ENCODE data around the gene RASA3. TPM values are rescaled to one million over a fixed set of nuclear protein-coding genes. Genes with fewer than 3 reads are reported as not detected.

RASA3 gene
- total RNA-seq, 1 experiment from 2014 or later, result 18.6 TPM

GRCh38 chr13:114065141-114065925, 67.1 kb downstream of the RASA3 start:
- Histone ChIP-seq H3K4me3 (replicated peaks in 1 of 2; ENCODE audit: low read depth in 1 of 2, low read length in 2 of 2) (peak overlapping the region; percentile 50 to 63), H3K9me2 (ENCODE audit: insufficient read depth) (no peaks in the 10 kb centered on the region), H3K27me3 (ENCODE audit: insufficient read depth, low read length) (no peaks in the 10 kb centered on the region), H3K27ac (ENCODE audit: low read depth, low read length) (peak overlapping the region; percentile 99), H3K4me2 (ENCODE audit: low read length) (peak overlapping the region; percentile 96), H3K9me3 (ENCODE audit: control insufficient read depth in 1 of 2, insufficient read depth in 1 of 2, low read depth in 1 of 2, low read length in 2 of 2) (no peaks in the 10 kb centered on the region), H4K20me1 (ENCODE audit: insufficient read depth) (no peaks in the 10 kb centered on the region), H3K4me1 (ENCODE audit: control insufficient read depth in 1 of 2, insufficient read depth in 2 of 2, low read length in 2 of 2) (peaks cover 31 to 44% of the 10 kb centered on the region in 2 experiments), H3K9ac (ENCODE audit: low read length) (peak overlapping the region; percentile 80), H3K36me3 (ENCODE audit: control insufficient read depth in 1 of 2, insufficient read depth in 2 of 2, low read length in 2 of 2) (no peaks in the 10 kb centered on the region), H2AFZ (ENCODE audit: low read depth, low read length, poor library complexity, severe bottlenecking) (no peak overlapping the region), H3K79me2 (ENCODE audit: insufficient read depth, low read length) (peaks cover 36% of the 10 kb centered on the region)
- intact Hi-C loops (cut with micrococcal nuclease), result loop anchor here (2.0 kb wide), 2 partner anchors 33 to 63 kb away; no protein-coding TSS in a partner anchor
- DNase-seq (ENCODE audit: low read depth, low spot score), result peak; percentile 90
- ChIA-PET POLR2A (interaction anchor here (1.2 kb wide), 2 partner anchors 17 to 34 kb away, joined by 3 to 6 read pairs; no protein-coding TSS in a partner anchor), RAD21 (ENCODE audit: low non-redundant PET in 1 of 2, low total read pairs in 2 of 2, uncharacterized antibody in 2 of 2, unreplicated experiment in 2 of 2) (no interaction called here), CTCF (no interaction called here)
- peak; percentile 85 for ATAC-seq
- no TSS peak for BruUV-seq (replicated peaks)
- TF ChIP-seq SP1 (IDR thresholded peaks at IDR 0.05; ENCODE audit: low read depth) (no peak), REST (IDR thresholded peaks at IDR 0.05; ENCODE audit: low read depth) (no peak), FOSL1 (IDR thresholded peaks at IDR 0.05; ENCODE audit: low read depth) (no peak), POLR2A (IDR thresholded peaks at IDR 0.05; ENCODE audit: borderline replicate concordance, extremely low read depth, insufficient read depth, insufficient read length) (peak; percentile 4), CTCF (IDR thresholded peaks at IDR 0.05 in 2 of 3, conservative IDR thresholded peaks at IDR 0.05 in 1 of 3; ENCODE audit: borderline replicate concordance in 1 of 3, insufficient read depth in 1 of 3, low read depth in 2 of 3, low read length in 2 of 3) (no peak), ZBTB33 (IDR thresholded peaks at IDR 0.05; ENCODE audit: extremely low read depth, insufficient replicate concordance, low read length) (no peak), EGR1 (IDR thresholded peaks at IDR 0.05; ENCODE audit: low read depth) (no peak), POLR2AphosphoS5 (IDR thresholded peaks at IDR 0.05; ENCODE audit: low read depth, low read length) (peak; percentile 37; the same call in 1 of the 2 replicates), SRF (IDR thresholded peaks at IDR 0.05; ENCODE audit: low read depth) (no peak), CBX3 (IDR thresholded peaks at IDR 0.05; ENCODE audit: low read depth) (no peak), TCF7L2 (IDR thresholded peaks at IDR 0.05; ENCODE audit: borderline replicate concordance, extremely low read depth, insufficient read depth, insufficient read length) (peak; percentile 60), EZH2 (IDR thresholded peaks at IDR 0.05) (no peak), YY1 (IDR thresholded peaks at IDR 0.05; ENCODE audit: extremely low read depth, insufficient replicate concordance, low read depth, low read length) (peak; percentile 45), EZH2phosphoT487 (IDR thresholded peaks at IDR 0.05; ENCODE audit: borderline replicate concordance) (no peak), MAX (IDR thresholded peaks at IDR 0.05) (no peak), RAD21 (IDR thresholded peaks at IDR 0.05; ENCODE audit: low read depth) (no peak), SIN3A (IDR thresholded peaks at IDR 0.05; ENCODE audit: low read depth) (no peak), ZNF274 (IDR thresholded peaks at IDR 0.05; ENCODE audit: low read depth, low read length) (no peak), ZFX (IDR thresholded peaks at IDR 0.05) (no peak)

All from HCT116 (cell line).